KOPT-K1 (cell line): Measurements from ENCODE around the gene GNAQ.
"Not testable (repeated sequence)": the region's sequence is repeated elsewhere in the genome, so short reads cannot be mapped to it uniquely, and the experiment has no call there.

Experiments used
- H3K27ac ChIP-seq: fragments of 200-600 bp; sonication (generic); 2 replicates; pipeline ENCODE4 v1.5.1; 2016; ENCODE audit warnings: antibody characterized with exemption, mild to moderate bottlenecking, low read depth, low read length; ENCODE audit not compliant: poor library complexity, severe bottlenecking
- H3K36me3 ChIP-seq: fragments of 200-600 bp; sonication (generic); 2 replicates; pipeline ENCODE4 v1.5.1; 2017; ENCODE audit warnings: antibody characterized with exemption, mild to moderate bottlenecking, low read length, moderate library complexity; ENCODE audit not compliant: insufficient read depth
- H3K9me3 ChIP-seq: fragments of 200-600 bp; sonication (generic); 2 replicates; pipeline ENCODE4 v1.5.1; 2017; ENCODE audit warnings: antibody characterized with exemption, low read length, mild to moderate bottlenecking; ENCODE audit not compliant: insufficient read depth, poor library complexity, severe bottlenecking

The GNAQ gene

DNA sequence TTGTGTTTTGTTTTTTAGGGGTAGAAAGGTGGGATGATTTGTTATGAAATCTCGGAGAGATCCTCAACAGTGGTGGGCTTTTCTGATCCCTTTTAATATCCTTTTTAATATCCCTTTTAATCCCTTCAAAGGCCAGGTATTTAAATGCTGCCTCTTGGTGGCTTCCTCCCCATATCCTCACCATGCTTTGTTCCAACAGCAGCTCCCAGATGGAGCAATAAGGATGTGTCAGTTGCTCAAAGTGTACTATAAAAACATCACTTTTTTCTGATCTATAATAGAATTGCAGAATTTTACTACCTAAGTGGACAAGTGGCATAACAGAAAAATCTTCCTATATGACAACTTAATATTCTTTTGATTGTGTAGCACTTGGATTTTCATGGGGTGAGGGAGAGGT is 160.1 kb downstream of the GNAQ start:
- H3K9me3 ChIP-seq = no peaks in the 10 kb centered on the region

DNA sequence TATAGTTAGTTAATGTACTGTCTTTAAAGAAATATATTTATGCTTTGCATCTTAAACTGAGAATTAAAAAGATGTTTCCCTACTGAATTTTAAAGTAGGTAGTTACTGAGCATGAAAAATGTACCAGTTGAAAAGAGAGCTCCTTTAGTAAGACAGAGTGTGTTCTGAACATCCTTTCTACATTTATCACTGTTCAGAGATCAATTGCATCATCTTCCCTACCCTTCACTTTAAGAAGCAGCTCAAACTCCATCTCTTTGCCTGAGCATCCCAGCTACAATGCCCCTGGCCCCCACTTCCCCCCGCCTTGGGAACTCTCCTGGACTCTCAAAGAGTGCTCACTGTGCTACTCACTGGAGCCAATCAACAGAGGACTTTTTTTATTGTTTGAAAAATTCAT is 164.7 kb downstream of the GNAQ start:
- H3K27ac ChIP-seq = peak overlapping the region; percentile 10
- peaks cover 41% of the 10 kb centered on the region for H3K9me3 ChIP-seq

More for the DNA sequence above, 160.1 kb downstream of the GNAQ start:
- H3K36me3 ChIP-seq = peaks cover 23% of the 10 kb centered on the region
- H3K27ac ChIP-seq = no peak overlapping the region

DNA sequence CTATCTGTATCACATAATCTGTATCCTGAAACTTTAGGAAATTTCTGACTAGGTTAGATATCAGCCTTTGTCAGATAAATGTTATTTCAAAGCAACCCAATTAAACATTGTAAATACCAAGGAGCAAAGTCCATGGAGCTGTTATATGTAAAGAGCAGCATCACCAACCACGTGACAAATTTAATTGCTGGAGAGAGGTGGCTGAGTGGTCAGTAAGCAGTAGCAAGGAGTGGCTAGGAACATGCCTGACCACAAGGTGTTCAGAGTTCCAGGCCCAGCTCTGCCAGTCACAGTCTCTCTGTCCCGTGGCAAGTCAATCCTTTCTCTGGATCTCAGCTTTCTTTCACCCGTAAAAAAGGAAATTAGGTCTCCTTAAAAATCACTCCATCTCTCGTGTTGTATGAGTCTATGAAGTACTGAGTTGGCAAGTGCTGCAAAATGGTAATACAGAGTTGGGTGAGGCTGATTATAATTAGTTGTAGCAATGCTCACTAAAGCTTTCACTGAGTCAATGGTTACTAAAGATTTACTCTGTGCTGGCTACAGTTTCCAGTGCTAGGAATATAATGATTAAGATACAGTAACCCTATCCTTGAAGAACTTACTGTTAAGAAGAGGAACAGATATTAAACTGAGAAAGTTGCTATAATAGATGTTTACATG is 166.1 kb downstream of the GNAQ start:
- H3K9me3 ChIP-seq = peaks cover 51% of the 10 kb centered on the region
- peaks cover 57% of the 10 kb centered on the region for H3K36me3 ChIP-seq
- no peak overlapping the region for H3K27ac ChIP-seq

More for the DNA sequence above, 164.7 kb downstream of the GNAQ start:
- peaks cover 43% of the 10 kb centered on the region for H3K36me3 ChIP-seq

DNA sequence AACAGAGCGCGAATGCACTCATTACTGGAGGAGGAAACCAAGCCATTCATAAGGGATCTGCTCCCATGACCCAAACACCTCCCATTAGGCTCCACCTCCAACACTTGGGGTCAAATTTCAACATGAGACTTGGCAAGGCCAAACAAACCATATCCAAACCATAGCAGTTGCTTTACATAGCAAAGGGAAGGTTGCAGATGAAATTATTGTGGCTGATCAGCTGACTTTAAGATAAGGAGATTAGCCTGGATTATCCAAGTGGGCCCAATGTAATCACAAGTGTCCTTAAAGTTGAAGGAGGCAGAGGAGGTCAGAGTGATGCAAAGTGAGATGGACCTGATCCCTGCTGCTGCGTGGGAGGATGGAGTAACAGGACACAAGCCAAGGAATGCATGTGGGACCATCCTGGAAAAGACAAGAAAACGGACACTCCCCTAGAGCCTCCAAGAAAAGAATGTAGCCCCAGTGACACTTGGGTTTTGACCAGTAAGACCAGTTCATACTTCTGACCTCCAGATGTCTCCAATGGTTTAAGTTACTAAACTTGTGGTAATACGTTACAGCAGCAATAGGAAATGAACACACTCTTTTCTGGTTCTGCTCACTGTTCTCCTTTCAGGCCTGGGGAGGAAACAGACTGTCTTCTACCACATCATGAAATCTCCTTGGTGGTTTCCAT is 167.3 kb downstream of the GNAQ start:
- Histone ChIP-seq H3K27ac (no peak overlapping the region), H3K9me3 (peaks cover 51% of the 10 kb centered on the region), H3K36me3 (peaks cover 61% of the 10 kb centered on the region)

- Histone ChIP-seq H3K9me3 (peaks cover 51% of the 10 kb centered on the region), H3K36me3 (peaks cover 61% of the 10 kb centered on the region)
- H3K27ac ChIP-seq = not testable (repeated sequence)
Observed at GRCh38 chr9:77863638-77864037, 168.0 kb downstream of the GNAQ start.

DNA sequence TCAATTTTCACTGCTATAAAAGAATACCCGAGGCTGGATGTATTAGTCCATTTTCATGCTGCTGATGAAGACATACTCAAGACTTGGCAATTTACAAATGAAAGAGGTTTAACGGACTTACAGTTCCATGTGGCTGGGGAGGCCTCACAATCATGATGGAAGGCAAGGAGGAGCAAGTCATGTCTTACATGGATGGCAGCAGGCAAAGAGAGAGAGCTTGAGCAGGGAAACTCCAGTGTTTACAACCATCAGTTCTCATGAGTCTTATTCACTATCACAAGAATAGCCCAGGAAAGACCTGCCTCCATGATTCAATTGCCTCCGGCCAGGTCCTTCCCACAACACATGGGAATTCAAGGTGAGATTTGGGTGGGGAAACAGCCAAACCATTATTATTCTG is 170.7 kb downstream of the GNAQ start:
- H3K27ac ChIP-seq = not testable (repeated sequence)
- Histone ChIP-seq H3K36me3 (peaks cover 58% of the 10 kb centered on the region), H3K9me3 (peaks cover 50% of the 10 kb centered on the region)

- H3K36me3 ChIP-seq = peaks cover 26% of the 10 kb centered on the region
- peaks cover 18% of the 10 kb centered on the region for H3K9me3 ChIP-seq
- H3K27ac ChIP-seq = peak overlapping the region; percentile 4
Observed at GRCh38 chr9:77857513-77858259, 173.9 kb downstream of the GNAQ start.

DNA sequence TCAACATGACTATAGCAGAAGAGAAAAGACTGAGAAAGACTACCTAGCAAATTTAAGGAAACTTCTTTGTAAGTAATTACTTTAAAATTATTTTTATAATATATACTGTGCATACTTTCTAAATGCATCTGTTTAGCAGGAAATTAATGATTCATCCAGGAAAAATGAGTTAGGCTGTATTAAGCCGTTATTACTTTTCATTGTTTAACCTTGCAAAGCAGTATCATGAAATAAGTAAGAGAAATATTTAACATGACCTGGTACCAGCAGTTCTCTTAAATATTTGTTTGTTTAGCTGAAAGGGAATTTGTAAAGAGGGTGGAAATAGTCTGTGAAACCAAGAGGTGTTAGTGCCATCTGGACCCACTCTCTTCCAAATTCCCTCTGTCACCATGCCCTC is 175.0 kb downstream of the GNAQ start:
- Histone ChIP-seq H3K36me3 (peaks cover 15% of the 10 kb centered on the region; the same call in 1 of the 2 replicates), H3K9me3 (peaks cover 8% of the 10 kb centered on the region), H3K27ac (peak overlapping the region; percentile 31)

GRCh38 chr9:77854916-77855311 is 176.7 kb downstream of the GNAQ start:
- Histone ChIP-seq H3K9me3 (no peaks in the 10 kb centered on the region), H3K27ac (peak overlapping the region; percentile 52), H3K36me3 (peaks cover 16% of the 10 kb centered on the region; the same call in 1 of the 2 replicates)

GRCh38 chr9:77854258-77854915 is 177.2 kb downstream of the GNAQ start:
- peak overlapping the region; percentile 52 for H3K27ac ChIP-seq
- peaks cover 19% of the 10 kb centered on the region; the same call in 1 of the 2 replicates for H3K36me3 ChIP-seq
- no peaks in the 10 kb centered on the region for H3K9me3 ChIP-seq

DNA sequence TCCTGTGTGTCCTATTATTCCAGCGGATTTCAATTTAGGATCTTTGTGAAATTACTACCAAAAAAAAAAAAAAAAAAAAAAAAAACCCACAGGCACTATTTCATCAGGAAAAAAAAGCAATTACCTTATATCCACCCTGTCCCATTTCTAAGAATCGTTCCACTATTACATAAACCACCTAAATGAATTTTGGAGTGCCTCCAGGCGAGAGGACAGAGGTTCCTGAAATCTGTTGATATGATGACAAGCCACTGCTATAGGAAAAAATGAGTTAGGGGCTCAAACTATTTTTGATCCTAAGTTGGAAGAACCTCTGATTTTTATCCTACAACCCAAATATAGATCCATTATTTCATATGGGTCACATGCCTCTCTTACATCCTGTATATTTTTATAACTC is 177.9 kb downstream of the GNAQ start:
- Histone ChIP-seq H3K36me3 (peaks cover 24% of the 10 kb centered on the region; the same call in 1 of the 2 replicates), H3K9me3 (no peaks in the 10 kb centered on the region), H3K27ac (peak overlapping the region; percentile 52)

GRCh38 chr9:77851882-77852595 is 179.6 kb downstream of the GNAQ start:
- peaks cover 29% of the 10 kb centered on the region; the same call in 1 of the 2 replicates for H3K36me3 ChIP-seq
- peak overlapping the region; percentile 31 for H3K27ac ChIP-seq

DNA sequence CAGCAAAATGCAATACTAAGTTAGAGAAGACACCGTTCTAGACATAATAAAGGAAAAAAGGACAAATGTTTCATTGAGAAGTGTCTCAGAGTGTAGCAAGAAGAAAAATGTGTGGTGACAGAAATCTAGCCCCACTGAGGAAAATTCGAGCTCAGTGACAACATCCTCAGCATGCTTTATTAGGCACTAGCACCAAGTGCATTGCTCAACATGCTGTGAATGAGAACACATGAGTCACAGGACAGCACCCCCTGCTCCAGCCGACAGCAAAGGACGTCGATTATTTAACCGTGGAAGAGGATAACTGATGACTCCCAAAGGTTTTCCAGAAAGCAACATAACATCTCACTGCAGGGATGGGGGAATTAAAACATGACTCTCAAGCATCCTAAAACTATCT is 182.7 kb downstream of the GNAQ start:
- Histone ChIP-seq H3K36me3 (peaks cover 29% of the 10 kb centered on the region; the same call in 1 of the 2 replicates), H3K27ac (peak overlapping the region; percentile 56), H3K9me3 (no peaks in the 10 kb centered on the region)

More at GRCh38 chr9:77851882-77852595, 179.6 kb downstream of the GNAQ start:
- no peaks in the 10 kb centered on the region for H3K9me3 ChIP-seq

- peak overlapping the region; percentile 56 for H3K27ac ChIP-seq
- H3K9me3 ChIP-seq = no peaks in the 10 kb centered on the region
- H3K36me3 ChIP-seq = peaks cover 32% of the 10 kb centered on the region; the same call in 1 of the 2 replicates
Observed at GRCh38 chr9:77848404-77848803, 183.2 kb downstream of the GNAQ start.
